GM18861 (cell line): ENCODE data around the gene ZNF76.

Source experiments
- ATAC-seq: cut with Tn5 transposase; IDR thresholded peaks from one replicate; pipeline ENCODE4 v1.9.1; 2021; ENCODE audit not compliant: unreplicated experiment

ZNF76 gene

DNA sequence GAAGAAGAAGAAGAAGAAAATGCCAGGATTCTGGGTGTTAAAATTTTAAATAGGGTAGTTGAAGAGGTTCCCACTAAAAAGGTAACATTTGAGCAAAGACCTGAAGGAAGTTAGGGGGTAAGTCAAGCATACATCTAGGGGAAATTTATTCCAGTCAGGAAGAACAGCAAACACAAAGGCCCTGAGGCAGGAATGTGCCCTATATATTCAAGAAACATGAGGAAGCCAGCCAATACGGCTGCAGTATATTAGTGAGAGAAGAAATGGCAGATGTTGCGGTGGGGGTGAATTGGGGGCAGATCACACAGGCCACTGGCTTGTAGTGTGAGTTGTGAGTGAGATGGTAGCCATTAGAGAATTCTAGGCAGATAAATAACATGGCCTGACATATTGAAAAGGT lies 6.0 kb downstream of the ZNF76 start:
- no peak for ATAC-seq

DNA sequence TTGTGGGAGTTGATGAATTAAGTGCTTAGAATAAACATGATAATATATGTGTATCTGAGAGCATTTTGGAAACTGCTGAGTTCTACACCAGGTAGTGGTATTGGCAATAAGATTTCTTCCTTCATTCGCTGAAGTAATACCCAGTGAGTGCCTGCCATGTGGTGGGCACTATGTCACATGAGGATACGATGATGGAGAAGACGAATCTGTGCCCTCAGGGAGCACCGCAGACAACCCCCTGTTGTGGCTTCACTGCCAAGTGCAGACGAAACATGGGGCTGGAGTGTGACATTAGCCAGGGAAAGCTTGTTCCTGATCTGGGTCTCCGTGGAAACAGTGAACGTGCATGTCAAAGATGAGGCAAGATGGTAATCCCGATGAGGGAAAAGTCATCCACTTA lies 7.9 kb downstream of the ZNF76 start:
- ATAC-seq: no peak

DNA sequence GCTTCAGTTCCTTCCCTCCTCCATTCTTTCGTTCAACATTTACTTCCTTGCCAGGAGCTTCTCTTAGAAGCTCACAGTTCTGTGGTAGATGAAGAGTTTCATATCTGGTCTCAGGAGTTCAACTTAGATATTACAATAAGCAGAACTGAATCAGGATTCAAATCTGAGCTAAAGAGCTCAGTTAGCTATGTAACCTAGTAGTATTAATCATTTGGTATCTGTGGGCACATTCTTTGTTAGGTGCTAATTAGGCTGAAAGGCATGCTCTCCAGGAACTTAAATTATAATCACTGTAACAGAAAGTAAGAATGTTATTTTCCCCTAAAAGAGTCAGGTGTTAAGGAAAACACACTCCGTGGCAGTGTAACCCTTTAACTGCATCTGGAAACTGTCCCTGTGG lies 8.4 kb downstream of the ZNF76 start:
- ATAC-seq: no peak

DNA sequence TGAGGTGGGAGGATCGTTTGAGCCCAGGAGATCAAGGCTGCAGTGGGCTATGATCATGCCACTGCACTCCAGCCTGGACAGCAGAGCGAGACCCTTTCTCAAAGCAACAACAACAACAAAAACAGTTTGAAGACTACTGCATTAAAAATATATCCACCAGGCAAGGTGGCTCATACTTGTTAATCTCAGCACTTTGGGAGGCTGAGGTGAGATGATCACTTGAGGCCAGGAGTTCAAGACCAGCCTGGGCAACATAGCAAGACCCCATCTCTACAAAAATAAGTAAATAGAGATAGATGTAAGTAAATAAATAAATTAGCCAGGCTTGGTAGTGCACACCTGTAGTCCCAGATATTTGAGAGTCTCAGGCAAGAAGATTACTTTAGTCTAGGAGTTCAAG lies 12.5 kb downstream of the ZNF76 start:
- ATAC-seq: no peak

DNA sequence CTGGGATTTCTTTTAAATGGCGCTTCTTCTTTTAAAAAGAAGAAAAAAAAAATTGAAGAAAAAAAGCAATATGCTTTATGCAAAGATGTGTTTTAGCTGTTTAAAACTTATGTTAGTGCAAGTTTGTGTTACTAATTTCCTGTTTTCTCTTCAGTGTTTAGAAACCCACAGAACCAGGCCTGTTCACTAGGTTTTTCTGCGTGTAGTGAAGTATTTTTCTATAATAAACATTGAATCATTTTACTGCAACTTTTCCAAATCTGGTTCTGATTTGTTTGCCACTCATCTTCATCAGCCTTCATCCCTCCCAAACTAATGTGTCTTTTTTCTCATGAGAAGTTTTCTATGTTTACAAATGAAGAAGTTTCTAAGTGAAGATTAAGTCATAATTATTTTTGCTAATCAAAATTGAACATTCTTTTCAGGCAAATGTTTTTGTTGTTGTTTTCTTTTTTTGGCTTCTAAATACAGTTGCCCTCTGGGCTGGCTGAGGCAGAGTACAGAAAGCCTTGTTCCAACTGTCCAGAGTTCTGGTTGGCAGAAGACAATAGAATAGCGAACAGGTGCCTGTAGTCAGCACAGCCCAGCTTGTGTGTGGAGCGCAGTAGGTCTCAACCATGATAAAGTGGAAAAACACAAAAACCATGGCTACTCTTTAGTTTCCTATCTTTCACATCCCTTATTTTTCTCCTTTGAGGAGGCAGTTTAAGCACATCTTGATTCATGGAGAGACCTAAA lies 14.5 kb downstream of the ZNF76 start:
- ATAC-seq: no peak

DNA sequence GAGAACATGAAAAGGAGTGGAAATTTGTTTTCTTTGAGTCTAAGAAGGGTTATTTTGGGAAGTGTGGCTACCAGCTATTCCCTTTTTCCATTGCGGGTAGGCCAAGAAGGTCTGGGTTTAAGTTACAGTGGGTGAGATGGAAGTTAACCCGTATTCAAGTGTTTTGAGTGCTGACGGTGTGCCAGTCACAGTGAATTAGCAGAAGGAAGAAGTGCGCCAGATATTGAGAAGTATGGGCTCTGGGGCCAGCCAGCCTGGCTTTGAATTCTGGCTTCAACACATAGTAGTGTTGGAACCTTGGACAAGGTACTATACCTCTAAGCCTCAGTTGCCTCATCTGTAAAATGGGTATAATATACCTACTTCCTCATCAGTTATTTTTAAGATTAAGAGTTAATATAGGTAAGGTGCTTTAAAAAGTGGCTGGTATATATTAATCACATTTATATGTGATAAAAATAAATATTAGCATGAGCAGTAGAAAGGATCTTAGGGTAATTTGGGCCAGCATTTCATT lies 16.3 kb downstream of the ZNF76 start:
- no peak for ATAC-seq

DNA sequence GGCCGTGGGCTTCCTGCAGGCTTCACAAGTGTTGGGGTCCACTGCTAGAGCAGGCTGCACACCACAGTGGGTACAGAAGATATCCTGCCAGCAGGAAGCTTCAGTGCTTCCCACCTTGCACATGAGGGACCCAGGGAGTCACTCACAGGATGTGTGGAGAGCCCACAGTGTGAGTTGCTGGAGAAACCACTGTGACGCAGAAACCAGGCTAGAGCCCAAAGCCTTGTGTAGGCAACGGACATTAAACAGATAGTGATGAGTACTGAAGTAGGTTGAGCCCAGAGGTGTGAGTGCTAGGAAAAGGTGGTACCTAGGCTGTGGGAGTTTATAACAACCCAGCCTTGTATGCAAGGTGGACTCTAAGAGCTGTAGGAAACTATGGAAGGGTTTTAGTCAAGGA lies 19.2 kb downstream of the ZNF76 start:
- ATAC-seq: no peak

DNA sequence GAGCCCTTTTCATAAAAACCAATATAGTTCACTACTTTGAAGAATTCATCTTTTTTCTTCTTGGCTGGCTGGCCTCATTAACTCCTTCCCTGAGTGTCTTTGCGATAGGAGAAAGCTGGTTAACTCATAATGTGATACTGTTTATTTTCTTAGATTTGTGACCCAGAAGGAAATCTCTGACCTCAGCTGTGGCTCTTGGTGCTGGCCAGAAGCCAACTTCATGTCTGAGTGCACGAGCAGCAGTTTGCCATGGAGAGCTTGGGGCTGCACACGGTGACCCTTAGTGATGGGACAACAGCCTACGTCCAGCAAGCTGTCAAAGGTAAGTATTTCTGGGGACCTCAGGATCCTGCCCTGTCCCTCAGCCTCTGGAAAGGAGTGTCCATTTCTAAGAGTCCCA lies 21.4 kb downstream of the ZNF76 start:
- no peak for ATAC-seq

DNA sequence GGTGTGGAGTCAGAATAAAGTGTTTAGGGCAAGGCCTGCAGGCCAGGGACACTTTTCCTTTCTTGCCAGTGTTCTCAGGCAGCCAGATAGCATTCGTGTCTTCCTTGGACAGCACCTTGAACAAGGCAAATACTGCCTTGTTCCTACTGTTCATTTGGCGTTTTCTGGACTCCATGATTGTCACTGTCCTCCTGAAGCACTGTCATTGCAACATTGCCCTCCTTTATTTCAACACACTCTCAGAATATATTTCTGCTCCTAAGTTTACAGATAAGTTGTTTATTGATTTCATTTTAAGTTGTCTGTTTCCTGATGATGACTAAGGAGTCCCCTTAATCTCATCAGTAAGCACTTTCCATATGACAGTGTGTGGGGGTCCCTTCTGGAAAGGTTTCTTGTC lies 22.9 kb downstream of the ZNF76 start:
- ATAC-seq: no peak

DNA sequence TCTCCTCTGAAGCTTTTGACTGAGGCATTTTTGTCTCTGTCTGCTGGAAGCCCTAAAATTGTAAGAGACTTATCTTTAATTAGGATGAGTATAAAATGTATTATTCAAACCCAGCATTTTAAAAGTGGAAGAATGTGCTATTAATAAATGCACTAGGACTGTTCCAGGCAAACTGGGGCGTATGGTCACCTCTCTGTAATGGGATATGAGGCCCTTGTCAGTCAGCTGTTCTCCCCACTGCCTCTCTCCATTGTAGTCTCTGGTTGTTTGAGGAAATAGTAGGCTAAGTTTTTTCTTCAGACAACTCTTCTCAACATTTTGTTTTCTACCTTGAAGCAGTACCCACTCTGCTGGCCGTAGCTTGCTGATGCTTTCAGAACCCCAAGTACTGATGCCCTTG lies 23.8 kb downstream of the ZNF76 start:
- ATAC-seq: no peak

DNA sequence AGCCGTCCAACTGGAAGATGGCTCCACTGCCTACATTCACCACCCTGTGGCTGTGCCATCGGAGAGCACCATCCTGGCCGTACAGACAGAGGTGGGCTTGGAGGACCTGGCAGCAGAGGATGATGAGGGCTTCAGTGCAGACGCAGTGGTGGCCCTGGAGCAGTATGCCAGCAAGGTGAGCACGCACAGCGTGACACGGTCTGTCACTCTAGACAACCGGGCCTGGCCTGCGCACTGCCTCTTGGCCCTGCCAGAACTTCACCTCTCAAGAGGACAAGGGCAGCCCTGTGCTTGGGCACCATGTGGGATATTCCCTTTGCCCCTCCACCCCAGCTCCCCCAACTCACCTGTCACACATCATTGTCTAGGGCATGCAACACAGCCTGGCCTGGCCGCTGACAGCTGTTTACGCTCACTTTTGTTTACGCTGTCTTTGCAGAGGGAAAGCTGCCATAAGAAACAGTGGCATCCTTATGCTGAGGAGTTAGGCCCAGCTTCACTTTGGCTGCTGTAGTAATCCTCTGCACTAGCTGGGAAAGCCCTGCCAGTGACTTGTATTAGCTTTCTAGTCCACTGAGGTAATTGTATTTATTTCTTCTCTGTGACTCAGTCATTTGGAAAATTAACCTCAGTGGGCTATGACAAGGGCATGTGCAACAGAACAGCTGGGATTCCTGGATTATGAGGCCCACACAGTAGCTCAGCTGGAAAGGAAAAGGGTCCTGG lies 28.3 kb downstream of the ZNF76 start:
- ATAC-seq: no peak

DNA sequence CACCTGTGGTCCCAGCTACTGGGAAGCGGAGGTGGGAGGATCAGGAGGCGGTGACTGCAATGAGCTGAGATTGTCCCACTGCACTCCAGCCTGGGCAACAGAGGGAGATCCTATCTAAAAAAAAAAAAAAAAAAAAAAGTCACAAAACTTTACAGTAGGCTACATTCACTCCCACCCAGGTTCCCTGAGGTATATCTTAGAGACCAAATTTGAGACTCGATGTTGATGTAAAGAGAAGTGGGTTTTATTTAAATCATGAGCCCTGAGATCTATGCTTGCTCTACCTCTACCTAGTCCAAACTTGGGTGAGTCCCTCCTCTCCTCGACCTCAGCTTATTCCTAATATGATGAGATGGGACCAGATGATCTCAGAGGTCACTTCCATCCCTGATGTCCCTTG lies 29.3 kb downstream of the ZNF76 start:
- no peak for ATAC-seq

DNA sequence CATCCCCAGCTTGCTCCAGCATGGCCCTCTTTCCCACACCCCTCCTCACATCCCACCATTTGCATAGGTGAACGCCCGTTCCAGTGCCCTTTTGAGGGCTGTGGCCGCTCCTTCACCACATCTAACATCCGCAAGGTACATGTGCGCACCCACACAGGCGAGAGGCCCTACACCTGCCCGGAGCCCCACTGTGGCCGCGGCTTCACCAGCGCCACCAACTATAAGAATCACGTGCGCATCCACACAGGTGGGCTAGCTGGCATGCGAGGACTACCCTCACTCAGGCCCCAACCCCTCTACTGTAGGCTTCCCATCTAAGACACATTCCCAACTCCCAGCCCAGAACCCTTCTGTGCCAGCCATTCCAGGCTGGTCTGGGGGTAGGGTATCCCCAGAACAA lies 32.0 kb downstream of the ZNF76 start:
- no peak for ATAC-seq

DNA sequence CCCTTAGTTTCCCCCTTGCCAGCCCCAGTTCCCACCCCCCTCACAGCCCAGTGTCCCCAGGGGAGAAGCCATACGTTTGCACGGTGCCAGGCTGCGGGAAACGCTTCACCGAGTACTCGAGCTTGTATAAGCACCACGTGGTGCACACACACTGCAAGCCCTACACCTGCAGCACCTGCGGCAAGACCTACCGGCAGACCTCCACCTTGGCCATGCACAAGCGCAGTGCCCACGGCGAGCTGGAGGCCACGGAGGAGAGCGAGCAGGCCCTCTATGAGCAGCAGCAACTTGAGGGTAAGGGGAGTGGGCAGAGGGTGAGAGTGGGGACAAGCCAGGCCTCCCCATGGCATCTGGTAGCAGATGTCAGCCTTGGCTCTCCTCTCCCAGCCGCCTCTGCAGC lies 33.0 kb downstream of the ZNF76 start:
- no peak for ATAC-seq

DNA sequence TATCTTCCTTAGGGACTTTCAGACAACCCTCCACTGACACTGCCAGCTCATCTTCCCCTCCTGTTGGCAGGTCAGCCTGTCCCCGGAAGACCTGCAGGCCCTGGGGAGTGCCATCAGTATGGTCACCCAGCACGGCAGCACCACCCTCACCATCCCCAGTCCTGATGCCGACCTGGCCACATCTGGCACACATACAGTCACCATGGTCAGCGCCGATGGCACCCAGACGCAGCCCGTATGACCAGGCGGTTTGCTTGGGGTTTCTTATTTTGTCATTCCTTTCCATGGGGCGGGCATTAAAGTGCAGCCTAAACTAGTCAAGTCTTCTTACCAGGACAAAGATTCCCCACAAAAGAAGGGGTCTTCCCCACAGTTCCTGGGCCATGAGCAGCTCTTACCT lies 34.1 kb downstream of the ZNF76 start:
- no peak for ATAC-seq

DNA sequence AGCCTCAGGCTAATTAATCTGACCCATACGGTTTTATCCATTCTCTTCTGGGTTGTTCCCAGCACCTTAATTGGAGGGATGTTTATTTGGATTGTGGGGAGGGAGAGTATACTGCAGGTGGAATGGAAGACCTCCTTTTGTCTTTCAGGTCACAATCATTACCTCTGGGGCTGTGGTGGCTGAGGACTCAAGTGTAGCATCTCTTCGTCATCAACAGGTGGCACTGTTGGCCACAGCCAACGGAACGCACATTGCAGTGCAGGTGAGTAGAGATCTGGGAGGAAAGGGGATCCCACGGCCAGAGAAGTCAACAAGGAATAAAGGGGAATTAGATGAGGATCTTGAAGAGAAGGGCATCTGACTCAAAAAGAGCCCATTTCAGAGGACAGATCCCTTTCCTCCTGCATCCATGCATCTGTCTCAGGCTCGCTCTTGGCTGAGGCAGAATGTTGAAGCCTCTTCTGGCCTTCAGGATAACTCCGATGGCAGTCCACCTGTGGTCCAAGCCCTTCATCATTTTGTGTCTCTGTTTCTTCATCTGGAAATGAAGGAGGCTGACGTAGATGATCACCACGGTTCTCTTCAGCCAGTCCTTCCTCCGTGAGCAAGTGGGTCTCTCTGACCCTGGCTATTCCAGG lies 34.9 kb downstream of the ZNF76 start:
- ATAC-seq: no peak

DNA sequence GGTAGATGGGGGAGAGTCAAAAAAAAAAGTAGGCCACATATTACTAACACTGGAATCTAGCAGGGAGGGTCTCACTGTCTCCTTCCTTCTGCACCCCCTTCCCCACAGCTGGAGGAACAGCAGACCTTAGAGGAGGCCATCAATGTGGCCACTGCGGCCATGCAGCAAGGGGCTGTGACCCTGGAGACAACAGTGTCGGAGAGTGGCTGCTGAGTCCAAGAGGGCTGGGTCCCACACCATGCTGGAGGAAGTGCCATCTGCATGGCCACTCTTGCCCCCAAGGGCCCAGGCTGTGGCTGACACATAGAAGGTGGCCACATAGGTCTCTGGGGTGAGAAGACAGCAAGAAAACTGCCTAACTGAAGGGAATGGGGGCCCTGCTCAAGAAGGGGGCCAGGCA lies 35.5 kb downstream of the ZNF76 start:
- ATAC-seq: no peak

DNA sequence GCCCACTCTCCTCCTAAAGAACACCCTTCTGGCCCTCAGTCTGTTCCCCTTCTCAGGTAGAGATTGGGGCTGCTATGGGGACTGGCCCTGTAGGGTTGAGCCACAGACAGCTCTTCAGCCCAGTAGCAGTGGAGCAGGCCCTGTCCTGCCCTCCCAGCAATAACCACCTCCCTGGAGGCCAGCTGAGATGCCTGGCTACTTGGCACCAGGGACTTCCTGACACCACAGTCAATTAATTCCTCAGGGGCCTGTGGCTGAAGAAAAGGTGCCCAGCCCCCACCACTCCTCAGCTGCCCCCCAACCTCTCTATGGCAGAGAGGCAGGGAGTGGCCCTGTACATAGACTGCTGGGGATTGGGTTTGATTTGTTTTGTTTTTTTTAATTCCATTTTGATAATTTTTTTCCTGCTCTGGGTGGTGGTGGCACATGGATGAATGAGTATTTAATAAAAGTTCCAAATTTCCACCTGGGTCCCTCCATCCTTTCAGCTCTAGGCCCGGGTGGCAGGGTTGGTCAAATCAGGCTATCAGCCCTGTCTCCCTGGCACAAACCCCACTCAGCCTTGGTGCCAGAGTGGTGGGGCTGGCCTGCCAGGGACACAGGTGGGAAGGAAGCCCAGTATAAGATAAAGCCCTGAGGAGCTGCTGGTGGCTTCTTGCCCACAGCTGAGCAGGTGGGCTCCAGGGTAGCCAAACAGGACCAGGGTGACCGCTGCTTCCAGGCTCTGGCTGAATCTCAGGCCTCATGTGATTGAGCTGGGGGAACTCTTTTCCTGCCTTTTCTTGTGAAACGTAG lies 36.2 kb downstream of the ZNF76 start:
- no peak for ATAC-seq

DNA sequence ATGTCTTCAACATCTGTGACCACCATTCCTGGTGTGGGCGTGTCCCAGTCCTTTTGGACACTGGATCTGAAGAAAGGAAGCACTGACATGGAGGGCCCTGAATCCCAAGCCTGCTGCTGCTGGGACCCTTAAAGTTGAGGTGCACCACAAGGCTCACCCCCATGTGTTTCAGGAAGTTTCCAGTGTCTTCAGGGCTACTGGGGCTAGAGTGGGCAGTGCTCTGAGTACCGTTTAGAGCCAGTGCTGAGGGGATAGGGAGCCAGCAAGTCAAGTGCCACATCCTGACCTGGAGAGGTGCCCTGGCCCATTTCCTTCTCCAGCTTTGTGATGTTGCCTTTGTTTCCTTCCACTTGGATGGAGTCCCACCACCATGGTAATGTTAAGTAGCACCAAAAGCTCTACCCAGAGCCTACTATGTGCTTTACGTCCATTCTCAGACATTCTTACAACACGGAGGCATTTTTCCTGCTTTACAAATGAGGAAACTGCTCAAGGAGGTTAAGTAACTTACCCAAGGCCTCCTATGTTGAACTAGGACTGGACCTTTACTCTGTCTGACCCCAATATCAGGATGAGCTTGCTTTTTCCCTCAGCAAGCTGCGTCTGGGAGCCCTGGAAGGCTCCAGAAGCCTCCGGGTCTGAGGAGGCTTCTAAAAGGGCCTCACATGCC lies 37.5 kb downstream of the ZNF76 start:
- ATAC-seq: peak; percentile 7

DNA sequence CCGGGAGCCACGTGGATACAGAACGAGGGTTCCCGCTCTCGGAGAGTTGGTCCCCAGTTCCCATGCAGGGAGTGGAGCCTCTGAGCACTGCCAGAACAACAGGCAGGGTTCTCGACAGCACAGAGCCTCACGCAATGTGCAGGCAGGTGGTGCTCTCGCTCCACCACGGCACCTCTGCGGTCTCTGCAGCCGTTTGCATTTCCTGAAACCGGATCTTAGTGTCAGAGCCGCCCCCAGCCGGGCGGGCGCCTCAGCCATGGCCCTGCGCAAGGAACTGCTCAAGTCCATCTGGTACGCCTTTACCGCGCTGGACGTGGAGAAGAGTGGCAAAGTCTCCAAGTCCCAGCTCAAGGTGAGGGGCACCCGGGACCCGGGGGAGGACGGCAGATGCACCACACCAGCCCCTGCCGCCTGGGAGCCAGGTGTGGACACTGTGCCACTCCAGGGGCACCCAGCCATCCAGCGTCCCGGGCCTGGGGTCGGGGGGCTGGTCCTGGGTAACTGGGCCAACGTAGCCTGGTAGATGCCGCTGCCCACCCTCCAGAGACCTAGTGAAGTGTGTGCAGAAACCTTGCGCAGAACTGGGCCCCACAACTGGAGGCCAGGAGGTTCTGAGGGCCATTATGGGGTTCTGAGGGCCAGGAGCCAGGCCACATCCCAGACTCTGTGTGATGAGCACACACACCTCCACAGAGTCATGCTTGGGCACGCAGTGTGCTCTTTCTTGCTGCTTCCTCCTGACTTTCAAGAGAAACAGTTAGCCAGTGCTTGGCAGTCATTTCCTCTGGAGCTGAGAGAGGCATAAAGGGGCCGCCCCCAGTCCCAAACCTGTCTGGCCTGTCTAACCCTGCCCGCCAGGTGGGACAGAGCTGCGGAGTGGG lies 38.3 kb downstream of the ZNF76 start, which contains the start of gene DEF6:
Gene DEF6 (plus strand): TSS at position 218 of the 881 bp plus-strand sequence. CDS start 39 bp downstream, at position 257.
- ATAC-seq: peak; percentile 58
